ENCODE results near the gene FHIT. TPM values are rescaled to one million over a fixed set of nuclear protein-coding genes. Genes with fewer than 3 reads are reported as not detected.
"Not testable (repeated sequence)": the region's sequence is repeated elsewhere in the genome, so short reads cannot be mapped to it uniquely, and the experiment has no call there.

Gene FHIT
- total RNA-seq, 1 donor from 2014 or later, result 5.7 TPM

DNA sequence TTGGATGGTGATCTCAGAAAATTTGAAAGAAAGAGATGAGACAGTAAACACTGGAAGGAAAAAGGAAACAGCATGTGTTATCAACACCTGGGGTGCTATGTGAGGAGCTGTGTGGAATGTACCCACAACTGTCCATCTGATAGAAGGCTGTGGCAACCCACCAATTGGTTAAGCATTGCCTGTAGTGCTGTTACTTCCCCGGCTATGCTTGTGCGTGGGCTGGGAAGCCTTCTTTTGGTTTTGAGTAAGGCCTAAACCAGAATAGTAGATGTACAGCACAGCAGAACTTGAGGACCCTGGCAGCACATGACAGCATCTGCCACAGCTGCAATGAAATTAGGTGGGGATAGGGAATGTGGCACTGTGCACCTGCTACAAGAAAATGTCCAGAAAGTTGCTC lies 184.5 kb downstream of the FHIT start:
- Mint-ChIP-seq H3K4me3 (no peak overlapping the region), H3K27ac (no peak overlapping the region), H3K4me1 (peaks cover 15% of the 10 kb centered on the region), H3K27me3 (ENCODE audit: insufficient read depth, low read depth) (no peaks in the 10 kb centered on the region), H3K36me3 (peaks cover 4% of the 10 kb centered on the region), H3K9me3 (peaks cover 13% of the 10 kb centered on the region)
- no peaks in the 10 kb centered on the region for H3F3A ChIP-seq (ENCODE audit: low read depth)
- TF ChIP-seq, protein P1, sequence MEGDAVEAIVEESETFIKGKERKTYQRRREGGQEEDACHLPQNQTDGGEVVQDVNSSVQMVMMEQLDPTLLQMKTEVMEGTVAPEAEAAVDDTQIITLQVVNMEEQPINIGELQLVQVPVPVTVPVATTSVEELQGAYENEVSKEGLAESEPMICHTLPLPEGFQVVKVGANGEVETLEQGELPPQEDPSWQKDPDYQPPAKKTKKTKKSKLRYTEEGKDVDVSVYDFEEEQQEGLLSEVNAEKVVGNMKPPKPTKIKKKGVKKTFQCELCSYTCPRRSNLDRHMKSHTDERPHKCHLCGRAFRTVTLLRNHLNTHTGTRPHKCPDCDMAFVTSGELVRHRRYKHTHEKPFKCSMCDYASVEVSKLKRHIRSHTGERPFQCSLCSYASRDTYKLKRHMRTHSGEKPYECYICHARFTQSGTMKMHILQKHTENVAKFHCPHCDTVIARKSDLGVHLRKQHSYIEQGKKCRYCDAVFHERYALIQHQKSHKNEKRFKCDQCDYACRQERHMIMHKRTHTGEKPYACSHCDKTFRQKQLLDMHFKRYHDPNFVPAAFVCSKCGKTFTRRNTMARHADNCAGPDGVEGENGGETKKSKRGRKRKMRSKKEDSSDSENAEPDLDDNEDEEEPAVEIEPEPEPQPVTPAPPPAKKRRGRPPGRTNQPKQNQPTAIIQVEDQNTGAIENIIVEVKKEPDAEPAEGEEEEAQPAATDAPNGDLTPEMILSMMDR (IDR thresholded peaks at IDR 0.05), result no peak
- TF ChIP-seq EZH2phosphoT487 (IDR thresholded peaks at IDR 0.05) (no peak), EZH2 (IDR thresholded peaks at IDR 0.05) (no peak)
- no peak overlapping the region for H2AFZ ChIP-seq (replicated peaks)
- H3K9ac ChIP-seq, result no peak overlapping the region
- no peaks in the 10 kb centered on the region for H3K27me3 ChIP-seq
- H3K36me3 ChIP-seq, result no peaks in the 10 kb centered on the region
- no peak for DNase-seq (ENCODE audit: low spot score)
- H3K4me2 ChIP-seq, result no peak overlapping the region
- H3K9me3 ChIP-seq (ENCODE audit: low read depth), result no peaks in the 10 kb centered on the region
- H3K79me2 ChIP-seq (ENCODE audit: low read depth), result no peaks in the 10 kb centered on the region
- H3K27ac ChIP-seq, result no peak overlapping the region
- H3K4me3 ChIP-seq, result no peak overlapping the region
- H3K4me1 ChIP-seq, result peaks cover 3% of the 10 kb centered on the region
- H4K20me1 ChIP-seq (ENCODE audit: low read depth), result no peaks in the 10 kb centered on the region

DNA sequence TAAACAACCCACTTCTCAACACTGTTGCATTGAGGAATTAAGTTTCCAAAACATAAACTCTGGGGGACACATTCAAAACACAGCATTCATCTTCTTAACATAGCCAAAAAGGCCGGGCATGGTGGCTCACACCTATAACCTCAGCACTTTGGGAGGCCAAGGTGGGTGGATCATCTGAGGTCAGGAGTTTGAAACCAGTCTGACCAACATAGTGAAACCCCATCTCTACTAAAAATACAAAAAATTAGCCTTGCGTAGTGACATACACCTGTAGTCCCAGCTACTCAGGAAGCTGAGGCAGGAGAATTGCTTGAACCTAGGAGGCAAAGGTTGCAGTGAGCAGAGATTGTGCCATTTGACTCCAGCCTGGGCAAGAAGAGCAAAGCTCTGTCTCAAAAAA lies 185.0 kb downstream of the FHIT start:
- not testable (repeated sequence) for H3K4me1 ChIP-seq; H3K27me3 ChIP-seq; H3K27me3 Mint-ChIP-seq (ENCODE audit: insufficient read depth, low read depth); H4K20me1 ChIP-seq (ENCODE audit: low read depth); H3F3A ChIP-seq (ENCODE audit: low read depth); H3K36me3 ChIP-seq; H3K9me3 ChIP-seq (ENCODE audit: low read depth); DNase-seq (ENCODE audit: low spot score); H3K4me3 ChIP-seq; H3K79me2 ChIP-seq (ENCODE audit: low read depth); H3K27ac Mint-ChIP-seq; H3K36me3 Mint-ChIP-seq; H2AFZ ChIP-seq (replicated peaks); H3K4me3 Mint-ChIP-seq; H3K27ac ChIP-seq; H3K9ac ChIP-seq; H3K4me2 ChIP-seq
- peaks cover 13% of the 10 kb centered on the region for H3K9me3 Mint-ChIP-seq
- peaks cover 18% of the 10 kb centered on the region for H3K4me1 Mint-ChIP-seq

DNA sequence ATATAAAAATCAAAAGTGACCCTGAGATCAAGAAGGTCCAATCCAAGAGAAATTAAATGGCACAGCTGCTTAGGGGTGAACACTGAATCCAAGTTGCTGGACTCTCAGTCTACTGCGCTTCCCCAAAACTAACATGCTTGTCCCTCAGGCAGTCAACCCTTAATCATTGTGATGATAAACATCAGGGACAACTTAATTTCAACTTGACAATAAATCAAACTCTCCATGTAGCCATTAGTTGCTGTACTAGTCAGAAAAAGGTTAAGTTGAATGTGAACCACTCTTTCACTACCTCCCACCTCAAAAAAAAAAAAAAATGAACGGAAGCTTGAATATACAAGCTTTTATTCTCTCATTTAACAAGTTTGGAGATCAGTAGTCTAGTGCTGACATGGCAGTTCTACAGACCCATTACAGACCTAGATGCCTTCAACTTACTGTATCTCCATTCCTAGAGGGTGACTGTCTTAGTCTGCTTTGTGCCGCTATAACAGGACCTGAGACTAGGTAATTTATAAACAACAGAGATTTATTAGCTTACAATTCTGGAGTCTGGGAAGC lies 185.7 kb downstream of the FHIT start:
- Mint-ChIP-seq H3K9me3 (peaks cover 13% of the 10 kb centered on the region), H3K36me3 (peaks cover 4% of the 10 kb centered on the region), H3K4me3 (no peak overlapping the region), H3K27me3 (ENCODE audit: insufficient read depth, low read depth) (no peaks in the 10 kb centered on the region), H3K27ac (peak overlapping the region; percentile 22), H3K4me1 (peaks cover 25% of the 10 kb centered on the region)
- Histone ChIP-seq H3K27me3 (no peaks in the 10 kb centered on the region), H3K4me3 (no peak overlapping the region), H3K36me3 (no peaks in the 10 kb centered on the region), H3K4me2 (no peak overlapping the region), H3K79me2 (ENCODE audit: low read depth) (no peaks in the 10 kb centered on the region), H3K9me3 (ENCODE audit: low read depth) (no peaks in the 10 kb centered on the region), H3K27ac (no peak overlapping the region), H4K20me1 (ENCODE audit: low read depth) (no peaks in the 10 kb centered on the region), H3F3A (ENCODE audit: low read depth) (no peaks in the 10 kb centered on the region), H3K4me1 (peaks cover 3% of the 10 kb centered on the region), H3K9ac (no peak overlapping the region), H2AFZ (replicated peaks) (no peak overlapping the region)
- no peak for DNase-seq (ENCODE audit: low spot score)
- TF ChIP-seq EZH2 (IDR thresholded peaks at IDR 0.05) (no peak), EZH2phosphoT487 (IDR thresholded peaks at IDR 0.05) (no peak)
- TF ChIP-seq, protein P1 (IDR thresholded peaks at IDR 0.05), result no peak

DNA sequence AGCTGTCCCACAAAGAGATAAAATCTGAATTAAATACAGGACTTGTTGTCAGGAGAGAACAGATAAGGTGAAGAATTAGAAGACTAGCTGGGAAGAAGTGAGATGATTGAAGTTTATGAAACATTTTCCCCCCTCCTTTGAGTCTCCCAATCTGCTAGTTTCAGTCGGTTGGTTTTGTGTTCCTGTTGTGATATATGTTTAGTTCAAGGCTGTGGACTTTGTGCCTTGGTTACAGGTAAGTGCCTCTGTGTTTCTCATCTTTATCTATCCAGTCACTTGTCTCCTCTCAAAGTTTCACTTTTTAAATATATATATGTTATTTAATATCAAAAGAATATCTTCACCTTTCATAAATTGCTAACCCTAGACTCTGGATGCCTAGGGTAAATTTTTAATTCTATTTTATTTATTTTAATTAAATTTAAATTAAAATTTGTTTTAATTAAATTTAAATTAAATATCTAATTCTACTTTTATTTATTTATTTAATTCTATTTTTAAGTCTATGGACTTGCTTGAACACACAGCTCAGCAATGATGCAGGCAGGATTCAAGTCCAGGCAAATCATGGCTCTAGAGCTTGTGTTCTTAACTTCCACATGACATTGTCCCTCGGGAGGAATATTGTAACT lies 190.0 kb downstream of the FHIT start:
- Histone ChIP-seq H3K9ac (no peak overlapping the region), H3K27ac (no peak overlapping the region), H3K9me3 (ENCODE audit: low read depth) (no peaks in the 10 kb centered on the region), H3K79me2 (ENCODE audit: low read depth) (no peaks in the 10 kb centered on the region), H3K4me1 (no peaks in the 10 kb centered on the region), H3K27me3 (no peaks in the 10 kb centered on the region), H3K36me3 (no peaks in the 10 kb centered on the region), H4K20me1 (ENCODE audit: low read depth) (no peaks in the 10 kb centered on the region), H3K4me2 (no peak overlapping the region), H2AFZ (replicated peaks) (no peak overlapping the region), H3K4me3 (no peak overlapping the region), H3F3A (ENCODE audit: low read depth) (no peaks in the 10 kb centered on the region)
- TF ChIP-seq, protein P1 (IDR thresholded peaks at IDR 0.05), result no peak
- TF ChIP-seq EZH2 (IDR thresholded peaks at IDR 0.05), result no peak
- TF ChIP-seq EZH2phosphoT487 (IDR thresholded peaks at IDR 0.05), result no peak
- H3K4me3 Mint-ChIP-seq, result no peak overlapping the region
- peaks cover 4% of the 10 kb centered on the region for H3K36me3 Mint-ChIP-seq
- no peak overlapping the region for H3K27ac Mint-ChIP-seq
- H3K4me1 Mint-ChIP-seq, result peaks cover 29% of the 10 kb centered on the region
- H3K9me3 Mint-ChIP-seq, result peaks cover 13% of the 10 kb centered on the region
- no peaks in the 10 kb centered on the region for H3K27me3 Mint-ChIP-seq (ENCODE audit: insufficient read depth, low read depth)
- no peak for DNase-seq (ENCODE audit: low spot score)

All from neural progenitor cell (in vitro differentiated cells).